ENCODE data around the gene ZPR1. TPM values are rescaled to one million over a fixed set of nuclear protein-coding genes. Genes with fewer than 3 reads are reported as not detected.
A peak's percentile ranks its signal among the peaks of the same experiment; 100 is the strongest.

ZPR1 gene
- total RNA-seq, 6 donors from 2014 or later: 17.6 to 56.1 (median 34.4) TPM

GRCh38 chr11:116825434-116825833, 37.6 kb upstream of the ZPR1 start:
- DNase-seq: no peak
- no peak overlapping the region for H3K4me3 ChIP-seq
- ATAC-seq (ENCODE audit: low FRiP score in 2 of 2): no peak
- no peaks in the 10 kb centered on the region for H3K27me3 ChIP-seq
- H3K4me1 ChIP-seq: peaks cover 0 to 4% (median 1%) of the 10 kb centered on the region in 4 donors
- no peak overlapping the region for H3K27ac ChIP-seq
- WGBS, 2 donors: 85 to 92% methylated on average over 4 to 5 of the region's 5 CpGs
- no peak for TF ChIP-seq POLR2AphosphoS5 (IDR thresholded peaks at IDR 0.05)
- no peak for TF ChIP-seq EP300 (IDR thresholded peaks at IDR 0.05)
- no peak for TF ChIP-seq POLR2A (IDR thresholded peaks at IDR 0.05)
- no peak for TF ChIP-seq CTCF (IDR thresholded peaks at IDR 0.05)
- no peaks in the 10 kb centered on the region for H3K9me3 ChIP-seq
- no peaks in the 10 kb centered on the region for H3K36me3 ChIP-seq

GRCh38 chr11:116823031-116823843, 35.4 kb upstream of the ZPR1 start, which contains the start of gene APOA4:
APOA4 (minus strand) TSS chr11:116823304; CDS start chr11:116823191, 113 bp downstream.
- ATAC-seq (ENCODE audit: low FRiP score in 2 of 2): no peak
- WGBS, 2 donors: 81 to 82% methylated on average over 13 of the region's 16 CpGs
- H3K4me1 ChIP-seq: no peaks in the 10 kb centered on the region
- no peak within 1 kb of the TSS for H3K27ac ChIP-seq
- H3K36me3 ChIP-seq: no peaks in the 10 kb centered on the region
- no peak within 1 kb of the TSS for H3K4me3 ChIP-seq
- no peaks in the 10 kb centered on the region for H3K27me3 ChIP-seq
- H3K9me3 ChIP-seq: no peaks in the 10 kb centered on the region
- no peak for DNase-seq
- TF ChIP-seq POLR2A (IDR thresholded peaks at IDR 0.05) (no peak), POLR2AphosphoS5 (IDR thresholded peaks at IDR 0.05) (no peak), CTCF (IDR thresholded peaks at IDR 0.05) (no peak), EP300 (IDR thresholded peaks at IDR 0.05) (no peak)

GRCh38 chr11:116822575-116822974, 34.8 kb upstream of the ZPR1 start:
- H3K27me3 ChIP-seq: no peaks in the 10 kb centered on the region

GRCh38 chr11:116821050-116821918, 33.5 kb upstream of the ZPR1 start:
- H3K9me3 ChIP-seq: no peaks in the 10 kb centered on the region
- H3K4me3 ChIP-seq: no peak overlapping the region
- DNase-seq (peak in 1 of 2 donors; percentile 79), ATAC-seq (ENCODE audit: low FRiP score in 2 of 2) (no peak)
- 95 to 97% methylated on average over 51 of the region's 51 CpGs for WGBS, 2 donors
- no peaks in the 10 kb centered on the region for H3K4me1 ChIP-seq
- TF ChIP-seq EP300 (IDR thresholded peaks at IDR 0.05): no peak
- TF ChIP-seq POLR2A (IDR thresholded peaks at IDR 0.05): no peak
- TF ChIP-seq POLR2AphosphoS5 (IDR thresholded peaks at IDR 0.05): no peak
- no peak for TF ChIP-seq CTCF (IDR thresholded peaks at IDR 0.05)
- no peak overlapping the region for H3K27ac ChIP-seq
- H3K36me3 ChIP-seq: no peaks in the 10 kb centered on the region
- no peaks in the 10 kb centered on the region for H3K27me3 ChIP-seq

More at GRCh38 chr11:116822575-116822974, 34.8 kb upstream of the ZPR1 start:
- Histone ChIP-seq H3K36me3 (no peaks in the 10 kb centered on the region), H3K4me1 (no peaks in the 10 kb centered on the region), H3K9me3 (no peaks in the 10 kb centered on the region), H3K27ac (no peak overlapping the region), H3K4me3 (no peak overlapping the region)
- ATAC-seq (ENCODE audit: low FRiP score in 2 of 2) (no peak), DNase-seq (no peak)
- TF ChIP-seq CTCF (IDR thresholded peaks at IDR 0.05): no peak
- no peak for TF ChIP-seq POLR2AphosphoS5 (IDR thresholded peaks at IDR 0.05)
- no peak for TF ChIP-seq POLR2A (IDR thresholded peaks at IDR 0.05)
- TF ChIP-seq EP300 (IDR thresholded peaks at IDR 0.05): no peak
- WGBS, 2 donors: 77 to 79% methylated on average over 5 of the region's 5 CpGs

All from upper lobe of left lung (tissue), 6 donors.